ENCODE measurements around the gene DYSF.

DNA sequence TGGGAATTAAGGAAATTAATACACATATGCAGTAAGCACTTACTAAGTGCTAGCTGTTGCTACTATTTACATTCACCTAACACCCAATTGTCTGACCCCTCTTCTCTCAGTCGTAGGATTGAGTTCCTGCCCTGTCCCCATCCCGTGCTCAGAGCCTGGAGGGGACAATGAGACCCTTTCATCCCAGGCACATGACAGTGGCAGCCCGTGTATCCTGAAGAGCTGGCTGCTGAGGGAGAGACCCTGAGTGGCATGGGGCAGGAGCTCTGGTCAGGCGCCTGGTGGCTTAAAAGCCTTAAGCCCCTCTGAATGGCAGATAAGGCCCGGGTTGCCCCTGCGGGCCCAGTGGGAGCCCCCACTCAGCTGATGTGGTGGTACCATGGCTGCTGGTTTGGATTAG, 99.0 kb downstream of the DYSF start:
- TF ChIP-seq, protein P1, sequence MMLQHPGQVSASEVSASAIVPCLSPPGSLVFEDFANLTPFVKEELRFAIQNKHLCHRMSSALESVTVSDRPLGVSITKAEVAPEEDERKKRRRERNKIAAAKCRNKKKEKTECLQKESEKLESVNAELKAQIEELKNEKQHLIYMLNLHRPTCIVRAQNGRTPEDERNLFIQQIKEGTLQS (IDR thresholded peaks at IDR 0.05): no peak
- TF ChIP-seq, protein P2, sequence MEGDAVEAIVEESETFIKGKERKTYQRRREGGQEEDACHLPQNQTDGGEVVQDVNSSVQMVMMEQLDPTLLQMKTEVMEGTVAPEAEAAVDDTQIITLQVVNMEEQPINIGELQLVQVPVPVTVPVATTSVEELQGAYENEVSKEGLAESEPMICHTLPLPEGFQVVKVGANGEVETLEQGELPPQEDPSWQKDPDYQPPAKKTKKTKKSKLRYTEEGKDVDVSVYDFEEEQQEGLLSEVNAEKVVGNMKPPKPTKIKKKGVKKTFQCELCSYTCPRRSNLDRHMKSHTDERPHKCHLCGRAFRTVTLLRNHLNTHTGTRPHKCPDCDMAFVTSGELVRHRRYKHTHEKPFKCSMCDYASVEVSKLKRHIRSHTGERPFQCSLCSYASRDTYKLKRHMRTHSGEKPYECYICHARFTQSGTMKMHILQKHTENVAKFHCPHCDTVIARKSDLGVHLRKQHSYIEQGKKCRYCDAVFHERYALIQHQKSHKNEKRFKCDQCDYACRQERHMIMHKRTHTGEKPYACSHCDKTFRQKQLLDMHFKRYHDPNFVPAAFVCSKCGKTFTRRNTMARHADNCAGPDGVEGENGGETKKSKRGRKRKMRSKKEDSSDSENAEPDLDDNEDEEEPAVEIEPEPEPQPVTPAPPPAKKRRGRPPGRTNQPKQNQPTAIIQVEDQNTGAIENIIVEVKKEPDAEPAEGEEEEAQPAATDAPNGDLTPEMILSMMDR (IDR thresholded peaks at IDR 0.05 in 2 of 3, conservative IDR thresholded peaks at IDR 0.05 in 1 of 3; ENCODE audit: borderline replicate concordance in 1 of 3, insufficient read depth in 1 of 3, low read depth in 2 of 3, low read length in 2 of 3): no peak
- TF ChIP-seq YY1 (IDR thresholded peaks at IDR 0.05; ENCODE audit: extremely low read depth, insufficient replicate concordance, low read depth, low read length) (no peak), POLR2A (IDR thresholded peaks at IDR 0.05; ENCODE audit: borderline replicate concordance, extremely low read depth, insufficient read depth, insufficient read length) (no peak), RAD21 (IDR thresholded peaks at IDR 0.05; ENCODE audit: low read depth) (no peak), EZH2phosphoT487 (IDR thresholded peaks at IDR 0.05; ENCODE audit: borderline replicate concordance) (no peak), EZH2 (IDR thresholded peaks at IDR 0.05) (no peak), ZNF274 (IDR thresholded peaks at IDR 0.05; ENCODE audit: low read depth, low read length) (no peak), SRF (IDR thresholded peaks at IDR 0.05; ENCODE audit: low read depth) (no peak)
- TF ChIP-seq, protein P3, sequence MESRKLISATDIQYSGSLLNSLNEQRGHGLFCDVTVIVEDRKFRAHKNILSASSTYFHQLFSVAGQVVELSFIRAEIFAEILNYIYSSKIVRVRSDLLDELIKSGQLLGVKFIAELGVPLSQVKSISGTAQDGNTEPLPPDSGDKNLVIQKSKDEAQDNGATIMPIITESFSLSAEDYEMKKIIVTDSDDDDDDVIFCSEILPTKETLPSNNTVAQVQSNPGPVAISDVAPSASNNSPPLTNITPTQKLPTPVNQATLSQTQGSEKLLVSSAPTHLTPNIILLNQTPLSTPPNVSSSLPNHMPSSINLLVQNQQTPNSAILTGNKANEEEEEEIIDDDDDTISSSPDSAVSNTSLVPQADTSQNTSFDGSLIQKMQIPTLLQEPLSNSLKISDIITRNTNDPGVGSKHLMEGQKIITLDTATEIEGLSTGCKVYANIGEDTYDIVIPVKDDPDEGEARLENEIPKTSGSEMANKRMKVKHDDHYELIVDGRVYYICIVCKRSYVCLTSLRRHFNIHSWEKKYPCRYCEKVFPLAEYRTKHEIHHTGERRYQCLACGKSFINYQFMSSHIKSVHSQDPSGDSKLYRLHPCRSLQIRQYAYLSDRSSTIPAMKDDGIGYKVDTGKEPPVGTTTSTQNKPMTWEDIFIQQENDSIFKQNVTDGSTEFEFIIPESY (IDR thresholded peaks at IDR 0.05; ENCODE audit: extremely low read depth, insufficient replicate concordance, low read length): no peak
